Measurements from ENCODE around the gene VMO1.

DNA sequence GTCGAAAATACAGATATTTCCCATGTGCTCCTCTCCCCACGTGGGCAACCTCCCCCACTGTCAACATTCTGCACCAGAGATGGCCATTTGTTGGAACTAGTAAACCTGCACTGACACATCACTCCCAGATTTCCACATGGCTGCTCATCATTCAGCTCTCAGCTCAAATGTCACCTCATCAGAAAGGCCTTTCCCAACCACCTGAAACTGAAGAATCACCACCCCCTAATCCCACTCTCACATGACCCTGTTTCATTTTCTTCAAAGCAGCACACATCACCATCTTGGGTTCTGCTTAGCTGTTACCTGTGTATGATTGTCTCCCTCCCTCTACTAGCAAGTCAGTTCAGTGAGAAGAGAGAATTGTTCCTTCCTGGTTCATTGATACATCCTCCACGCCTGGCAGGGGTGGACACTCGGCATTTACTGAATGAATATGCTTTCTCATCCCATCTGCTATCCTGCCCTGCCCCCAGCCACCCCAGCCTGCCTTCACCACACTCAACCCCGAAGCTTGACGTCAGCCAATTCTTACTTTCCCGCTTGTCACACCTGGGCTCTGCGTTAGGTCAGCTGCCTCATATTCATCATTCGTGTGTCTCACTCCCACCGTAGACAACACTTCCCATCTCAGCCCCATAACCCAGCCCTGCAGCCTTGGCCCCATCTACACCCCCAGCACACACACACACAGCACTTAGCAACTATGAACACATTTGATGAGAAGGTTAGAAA is 14.5 kb upstream of the VMO1 start:
- TF ChIP-seq, protein P1, sequence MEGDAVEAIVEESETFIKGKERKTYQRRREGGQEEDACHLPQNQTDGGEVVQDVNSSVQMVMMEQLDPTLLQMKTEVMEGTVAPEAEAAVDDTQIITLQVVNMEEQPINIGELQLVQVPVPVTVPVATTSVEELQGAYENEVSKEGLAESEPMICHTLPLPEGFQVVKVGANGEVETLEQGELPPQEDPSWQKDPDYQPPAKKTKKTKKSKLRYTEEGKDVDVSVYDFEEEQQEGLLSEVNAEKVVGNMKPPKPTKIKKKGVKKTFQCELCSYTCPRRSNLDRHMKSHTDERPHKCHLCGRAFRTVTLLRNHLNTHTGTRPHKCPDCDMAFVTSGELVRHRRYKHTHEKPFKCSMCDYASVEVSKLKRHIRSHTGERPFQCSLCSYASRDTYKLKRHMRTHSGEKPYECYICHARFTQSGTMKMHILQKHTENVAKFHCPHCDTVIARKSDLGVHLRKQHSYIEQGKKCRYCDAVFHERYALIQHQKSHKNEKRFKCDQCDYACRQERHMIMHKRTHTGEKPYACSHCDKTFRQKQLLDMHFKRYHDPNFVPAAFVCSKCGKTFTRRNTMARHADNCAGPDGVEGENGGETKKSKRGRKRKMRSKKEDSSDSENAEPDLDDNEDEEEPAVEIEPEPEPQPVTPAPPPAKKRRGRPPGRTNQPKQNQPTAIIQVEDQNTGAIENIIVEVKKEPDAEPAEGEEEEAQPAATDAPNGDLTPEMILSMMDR (IDR thresholded peaks at IDR 0.05): no peak
- TF ChIP-seq USF2 (IDR thresholded peaks at IDR 0.05; ENCODE audit: borderline replicate concordance, low read depth, low read length) (no peak), POLR2AphosphoS5 (IDR thresholded peaks at IDR 0.05; ENCODE audit: low read depth, low read length) (no peak), SMC3 (IDR thresholded peaks at IDR 0.05; ENCODE audit: low read depth, low read length) (no peak), GABPA (IDR thresholded peaks at IDR 0.05; ENCODE audit: low read depth) (no peak), NFIC (IDR thresholded peaks at IDR 0.05; ENCODE audit: borderline replicate concordance) (no peak), REST (IDR thresholded peaks at IDR 0.05; ENCODE audit: low read depth, low read length) (no peak), RFX5 (IDR thresholded peaks at IDR 0.05; ENCODE audit: low read length) (no peak), YY1 (IDR thresholded peaks at IDR 0.05; ENCODE audit: low read depth) (no peak), GATA2 (CRISPR knock-in tag; IDR thresholded peaks at IDR 0.05) (no peak)

All from SK-N-SH (cell line).